SU-DHL-6 (cell line): ENCODE results near the gene RASSF1.

ENCODE experiments used
- EZH2phosphoT487 ChIP-seq: fragments of 200-600 bp; sonication (generic), shearing (Covaris generic); conservative IDR thresholded peaks from 2 replicates; pipeline ENCODE4 v1.6.1; 2018; ENCODE audit warnings: mild to moderate bottlenecking, antibody characterized with exemption, low read length, moderate library complexity, mixed read lengths
- TF ChIP-seq, protein P1 (sequence below): fragments of 200-600 bp; sonication (generic); IDR thresholded peaks from one replicate; pipeline ENCODE4 v1.5.1; 2017; ENCODE audit warnings: antibody characterized with exemption, mild to moderate bottlenecking, low read length, moderate library complexity; ENCODE audit not compliant: insufficient read depth, poor library complexity, severe bottlenecking

GRCh38 chr3:50326182-50326541 is 14.5 kb downstream of the RASSF1 start:
- TF ChIP-seq, protein P1, sequence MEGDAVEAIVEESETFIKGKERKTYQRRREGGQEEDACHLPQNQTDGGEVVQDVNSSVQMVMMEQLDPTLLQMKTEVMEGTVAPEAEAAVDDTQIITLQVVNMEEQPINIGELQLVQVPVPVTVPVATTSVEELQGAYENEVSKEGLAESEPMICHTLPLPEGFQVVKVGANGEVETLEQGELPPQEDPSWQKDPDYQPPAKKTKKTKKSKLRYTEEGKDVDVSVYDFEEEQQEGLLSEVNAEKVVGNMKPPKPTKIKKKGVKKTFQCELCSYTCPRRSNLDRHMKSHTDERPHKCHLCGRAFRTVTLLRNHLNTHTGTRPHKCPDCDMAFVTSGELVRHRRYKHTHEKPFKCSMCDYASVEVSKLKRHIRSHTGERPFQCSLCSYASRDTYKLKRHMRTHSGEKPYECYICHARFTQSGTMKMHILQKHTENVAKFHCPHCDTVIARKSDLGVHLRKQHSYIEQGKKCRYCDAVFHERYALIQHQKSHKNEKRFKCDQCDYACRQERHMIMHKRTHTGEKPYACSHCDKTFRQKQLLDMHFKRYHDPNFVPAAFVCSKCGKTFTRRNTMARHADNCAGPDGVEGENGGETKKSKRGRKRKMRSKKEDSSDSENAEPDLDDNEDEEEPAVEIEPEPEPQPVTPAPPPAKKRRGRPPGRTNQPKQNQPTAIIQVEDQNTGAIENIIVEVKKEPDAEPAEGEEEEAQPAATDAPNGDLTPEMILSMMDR, result no peak
- no peak for TF ChIP-seq EZH2phosphoT487
